Smooth muscle cell (in vitro differentiated cells): ENCODE measurements around the gene PAOX. TPM values are rescaled to one million over a fixed set of nuclear protein-coding genes. Genes with fewer than 3 reads are reported as not detected.

Experiments
- DNase-seq: peaks from one replicate; lab custom pipeline; 2025; ENCODE audit not compliant: unreplicated experiment; lab: John Stamatoyannopoulos, UW
- H2AFZ ChIP-seq: fragments of 200-600 bp; sonication (generic); 2 replicates; pipeline ENCODE4 v1.6.0; 2016; ENCODE audit warnings: antibody characterized with exemption, low read depth, mild to moderate bottlenecking
- H3F3A ChIP-seq: fragments of 200-600 bp; sonication (generic); 2 replicates; pipeline ENCODE4 v1.6.0; 2017; ENCODE audit warnings: antibody characterized with exemption, low read depth
- H3K27ac ChIP-seq: fragments of 200-600 bp; sonication (generic); 2 replicates; pipeline ENCODE4 v1.5.1; 2016; ENCODE audit warnings: low read depth, mild to moderate bottlenecking
- H3K27me3 ChIP-seq: fragments of 200-600 bp; sonication (generic); 2 replicates; pipeline ENCODE4 v1.6.1; 2016; ENCODE audit warnings: low read depth, mild to moderate bottlenecking
- H3K36me3 ChIP-seq: fragments of 200-600 bp; sonication (generic); 2 replicates; pipeline ENCODE4 v1.5.1; 2016; ENCODE audit warnings: low read depth
- H3K4me1 ChIP-seq: fragments of 200-600 bp; sonication (generic); 2 replicates; pipeline ENCODE4 v1.5.1; 2016; ENCODE audit warnings: low read depth
- H3K4me2 ChIP-seq: fragments of 200-600 bp; sonication (generic); 2 replicates; pipeline ENCODE4 v1.6.0; 2016; ENCODE audit warnings: mild to moderate bottlenecking
- H3K4me3 ChIP-seq: fragments of 200-600 bp; sonication (generic); 2 replicates; pipeline ENCODE4 v1.5.1; 2016; ENCODE audit warnings: mild to moderate bottlenecking
- H3K79me2 ChIP-seq: fragments of 200-600 bp; sonication (generic); 2 replicates; pipeline ENCODE4 v1.6.0; 2016; ENCODE audit warnings: low read depth, mild to moderate bottlenecking
- H3K9ac ChIP-seq: fragments of 200-600 bp; sonication (generic); 2 replicates; pipeline ENCODE4 v1.6.0; 2016; ENCODE audit warnings: low read depth
- H3K9me3 ChIP-seq: fragments of 200-600 bp; sonication (generic); replicated peaks from 2 replicates; pipeline ENCODE4 v1.5.1; 2016; ENCODE audit warnings: low read depth
- H4K20me1 ChIP-seq: fragments of 200-600 bp; sonication (generic); 2 replicates; pipeline ENCODE4 v1.6.0; 2016; ENCODE audit warnings: low read depth
- CTCF ChIP-seq: fragments of 200-600 bp; sonication (generic); IDR thresholded peaks from 2 replicates; pipeline ENCODE4 v1.5.1; 2017; ENCODE audit warnings: borderline replicate concordance, mild to moderate bottlenecking, antibody characterized with exemption; ENCODE audit not compliant: insufficient read depth, poor library complexity, severe bottlenecking
- whole genome bisulfite sequencing: methylation state at CpG from one replicate; pipeline ENCODE4 v1.1.7; 2016; ENCODE audit warnings: low lambda C conversion rate; 5-methylcytosine and 5-hydroxymethylcytosine counted together
- polyA plus RNA-seq: library from polyadenylated mRNA; unstranded; fragments of >200 nt; fragmentation: Nextera tagmentation; extraction: Ambion mirVana; gene quantifications from 2 replicates; pipeline ENCODE4 v1.2.1, GENCODE V29; 2016
- total RNA-seq: library from RNA; depleted of rRNA; stranded (reverse); fragments of >200 nt; gene quantifications from 2 replicates; pipeline ENCODE4 v1.2.3, GENCODE V29; 2014

Gene PAOX
- total and polyA plus RNA-seq, 2 experiments from 2014 or later, result 3.3 to 7.1 TPM

GRCh38 chr10:133400624-133401424 is 21.8 kb downstream of the PAOX start:
- no peak overlapping the region for H2AFZ ChIP-seq
- no peak for TF ChIP-seq CTCF
- 97% methylated on average over 10 of the region's 10 CpGs for WGBS
- no peak overlapping the region for H3K9ac ChIP-seq
- no peak overlapping the region for H3K4me3 ChIP-seq
- no peaks in the 10 kb centered on the region for H3K4me1 ChIP-seq
- H3K4me2 ChIP-seq, result no peak overlapping the region
- no peak for DNase-seq
- no peaks in the 10 kb centered on the region for H3K27me3 ChIP-seq
- no peak overlapping the region for H3K27ac ChIP-seq
- H3K9me3 ChIP-seq, result no peaks in the 10 kb centered on the region
- peaks cover 18% of the 10 kb centered on the region for H4K20me1 ChIP-seq
- H3K79me2 ChIP-seq, result peaks cover 41% of the 10 kb centered on the region
- H3F3A ChIP-seq, result peaks cover 3% of the 10 kb centered on the region
- peaks cover 4% of the 10 kb centered on the region for H3K36me3 ChIP-seq

- H3K4me2 ChIP-seq, result no peak overlapping the region
- H3F3A ChIP-seq, result peaks cover 3% of the 10 kb centered on the region
- no peak overlapping the region for H3K4me3 ChIP-seq
- no peaks in the 10 kb centered on the region for H3K27me3 ChIP-seq
- DNase-seq, result no peak
- H4K20me1 ChIP-seq, result peaks cover 22% of the 10 kb centered on the region
- no peak overlapping the region for H3K27ac ChIP-seq
- no peaks in the 10 kb centered on the region for H3K9me3 ChIP-seq
- no peak for TF ChIP-seq CTCF
- no peak overlapping the region for H3K9ac ChIP-seq
- 92% methylated on average over 7 of the region's 12 CpGs for whole genome bisulfite sequencing
- no peaks in the 10 kb centered on the region for H3K4me1 ChIP-seq
- H2AFZ ChIP-seq, result no peak overlapping the region
- H3K36me3 ChIP-seq, result peaks cover 4% of the 10 kb centered on the region
- peaks cover 38% of the 10 kb centered on the region for H3K79me2 ChIP-seq
These were observed 22.4 kb downstream of the PAOX start for GRCh38 chr10:133401500-133401899.

- no peak overlapping the region for H3K4me2 ChIP-seq
- TF ChIP-seq CTCF, result no peak
- H3K4me3 ChIP-seq, result no peak overlapping the region
- no peak overlapping the region for H2AFZ ChIP-seq
- no peak for DNase-seq
- no peak overlapping the region for H3K9ac ChIP-seq
- H3K27ac ChIP-seq, result no peak overlapping the region
- H3K36me3 ChIP-seq, result peaks cover 10% of the 10 kb centered on the region
- no peaks in the 10 kb centered on the region for H3K27me3 ChIP-seq
- H3K9me3 ChIP-seq, result no peaks in the 10 kb centered on the region
- H3K4me1 ChIP-seq, result no peaks in the 10 kb centered on the region
- 96% methylated on average over 21 of the region's 21 CpGs for WGBS
- peaks cover 22% of the 10 kb centered on the region for H4K20me1 ChIP-seq
- H3K79me2 ChIP-seq, result peaks cover 38% of the 10 kb centered on the region
- peaks cover 3% of the 10 kb centered on the region for H3F3A ChIP-seq
These were observed 23.1 kb downstream of the PAOX start for GRCh38 chr10:133401981-133402725.
